HG02943 (cell line): ENCODE data around the gene EIF4G3.
"Not testable (repeated sequence)": the region's sequence is repeated elsewhere in the genome, so short reads cannot be mapped to it uniquely, and the experiment has no call there.

Source experiments
- ATAC-seq: cut with Tn5 transposase; IDR thresholded peaks from one replicate; pipeline ENCODE4 v1.9.1; 2021; ENCODE audit warnings: mild to moderate bottlenecking, low read depth, moderate library complexity; ENCODE audit not compliant: unreplicated experiment

EIF4G3 gene

DNA sequence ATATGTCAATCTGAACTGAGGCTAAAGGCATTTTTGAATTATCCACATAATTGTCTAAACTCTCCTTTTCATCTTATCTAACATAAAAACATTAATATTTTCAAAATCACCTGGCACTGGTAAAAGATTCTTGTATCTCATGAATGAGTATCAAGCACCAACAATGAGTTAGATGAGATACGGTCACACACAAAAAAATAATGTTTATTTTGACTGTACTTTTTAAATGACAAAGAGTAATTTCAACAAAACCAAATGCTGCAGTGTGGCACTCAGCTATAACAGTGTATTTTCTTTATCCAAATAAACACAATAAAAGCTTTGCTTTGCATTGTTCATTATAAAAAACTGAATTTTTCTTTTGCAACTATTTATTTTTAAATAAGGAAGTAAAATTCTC is 59.5 kb downstream of the EIF4G3 start:
- ATAC-seq: no peak

DNA sequence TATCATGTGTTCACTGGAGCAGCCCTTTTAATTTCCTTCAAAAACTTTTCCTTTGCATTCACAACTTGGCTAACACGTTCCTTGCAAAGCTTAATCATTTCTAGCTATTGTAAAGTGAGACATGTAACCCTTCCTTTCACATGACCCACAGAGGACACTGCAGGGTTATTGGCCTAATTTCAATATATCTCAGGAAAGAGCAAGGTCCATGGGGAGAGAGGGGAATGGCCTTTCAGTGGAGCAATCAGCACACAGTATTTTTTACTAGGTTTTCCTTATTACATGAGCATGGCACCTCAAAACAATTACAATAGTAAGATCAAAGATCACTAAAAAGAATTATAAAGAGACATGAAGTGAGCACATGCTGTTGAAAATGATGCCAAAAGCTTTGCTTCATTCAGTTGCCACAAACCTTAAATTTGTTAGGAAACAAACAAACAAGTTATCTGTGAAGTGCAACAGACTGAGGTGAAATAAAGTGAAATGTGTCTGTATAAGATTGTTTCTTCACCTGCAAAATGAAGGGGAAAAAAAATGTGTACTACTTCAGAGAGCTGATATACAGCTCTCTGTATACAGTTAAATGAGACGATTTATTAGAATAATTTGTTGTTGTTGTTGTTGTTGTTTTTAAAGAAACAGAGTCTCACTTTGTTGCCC is 61.5 kb downstream of the EIF4G3 start:
- ATAC-seq: no peak

- ATAC-seq: no peak
These were observed 62.3 kb downstream of the EIF4G3 start for GRCh38 chr1:21114431-21114830.

- no peak for ATAC-seq
These were observed 66.5 kb downstream of the EIF4G3 start for GRCh38 chr1:21110163-21110562.

DNA sequence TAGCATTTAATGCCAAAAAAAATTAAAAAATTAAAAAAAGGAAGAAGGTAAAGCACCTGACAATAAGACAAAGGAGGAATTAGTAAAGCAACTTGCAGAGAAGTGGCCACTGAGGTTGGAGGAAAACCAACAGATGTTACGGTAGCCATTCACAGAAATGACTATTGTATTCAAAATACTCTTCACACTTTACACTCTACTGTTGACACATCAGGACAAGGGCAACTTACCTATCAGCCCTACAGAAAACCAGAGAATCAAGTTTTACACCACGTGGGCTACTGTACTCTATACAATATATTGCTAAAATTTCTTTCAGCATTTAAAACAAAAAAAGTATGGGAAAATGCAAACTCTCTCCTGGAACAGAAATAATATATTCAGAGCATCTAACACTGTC is 70.0 kb downstream of the EIF4G3 start:
- ATAC-seq: no peak

DNA sequence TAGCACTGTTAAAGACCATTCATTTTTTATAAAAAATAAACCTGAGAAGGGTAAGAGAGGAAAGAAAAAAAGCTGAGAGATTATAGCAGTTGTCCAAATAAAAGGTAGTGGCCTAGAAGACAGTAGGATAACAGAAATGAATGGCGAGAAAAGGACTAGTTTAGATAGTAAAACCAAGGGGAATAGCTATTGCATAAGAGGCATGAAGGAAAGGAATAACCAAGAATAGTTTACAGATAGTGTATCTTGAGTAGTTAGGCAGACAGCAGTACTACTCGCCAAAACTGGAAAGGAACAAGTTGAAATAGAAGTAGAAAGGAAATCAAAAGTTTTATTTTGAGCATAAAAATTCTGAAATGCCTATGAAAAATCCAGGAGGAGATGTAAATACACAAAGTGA is 70.5 kb downstream of the EIF4G3 start:
- no peak for ATAC-seq

GRCh38 chr1:21105807-21106206 is 70.9 kb downstream of the EIF4G3 start:
- ATAC-seq: no peak

DNA sequence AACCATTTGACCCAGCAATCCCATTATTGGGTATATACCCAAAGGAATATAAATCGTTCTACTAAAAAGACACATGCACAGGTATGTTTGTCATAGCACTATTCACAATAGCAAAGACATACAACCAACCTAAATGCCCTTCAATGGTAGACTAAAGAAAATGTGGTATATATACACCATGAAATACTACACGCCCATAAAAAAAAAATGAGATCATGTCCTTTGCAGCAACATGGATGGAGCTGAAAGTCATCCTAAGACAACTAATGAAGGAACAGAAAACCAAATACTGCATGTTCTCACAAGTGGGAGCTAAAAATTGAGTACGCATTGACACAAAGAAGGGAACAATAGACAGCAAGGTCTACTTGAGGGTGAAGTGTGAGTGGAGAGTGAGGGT is 72.0 kb downstream of the EIF4G3 start:
- no peak for ATAC-seq

DNA sequence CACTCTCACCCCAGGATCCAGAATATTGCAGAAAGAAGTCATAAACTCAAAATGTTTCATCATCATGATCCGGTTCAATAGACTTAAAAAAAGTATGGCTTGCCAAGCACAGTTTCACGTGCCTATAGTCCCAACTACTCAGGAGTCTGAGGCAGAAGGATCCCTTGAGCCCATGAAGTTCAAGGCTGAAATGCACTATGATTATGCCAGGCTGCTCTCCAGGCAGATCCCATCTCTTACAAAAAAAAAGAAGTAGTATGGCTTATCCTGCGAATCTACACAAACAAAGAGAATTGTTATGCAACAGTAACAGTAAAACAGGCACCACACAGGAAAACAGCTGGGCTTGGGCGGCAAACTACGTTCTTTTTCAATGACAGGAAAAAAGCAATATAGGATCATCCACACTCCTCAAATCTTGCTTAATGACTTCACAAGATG is 76.2 kb downstream of the EIF4G3 start:
- ATAC-seq: no peak

DNA sequence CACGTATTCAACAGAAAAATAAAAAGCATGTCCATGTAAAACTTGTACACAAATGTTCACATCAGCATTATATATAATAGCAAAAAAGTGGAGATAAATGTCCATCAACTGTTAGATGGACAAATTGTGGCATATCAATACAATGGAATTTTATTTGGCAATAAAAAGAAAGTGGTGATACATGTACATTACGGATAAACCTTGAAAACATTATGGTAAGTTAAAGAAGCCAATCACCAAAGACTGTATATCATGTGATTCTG is 76.9 kb downstream of the EIF4G3 start:
- no peak for ATAC-seq

DNA sequence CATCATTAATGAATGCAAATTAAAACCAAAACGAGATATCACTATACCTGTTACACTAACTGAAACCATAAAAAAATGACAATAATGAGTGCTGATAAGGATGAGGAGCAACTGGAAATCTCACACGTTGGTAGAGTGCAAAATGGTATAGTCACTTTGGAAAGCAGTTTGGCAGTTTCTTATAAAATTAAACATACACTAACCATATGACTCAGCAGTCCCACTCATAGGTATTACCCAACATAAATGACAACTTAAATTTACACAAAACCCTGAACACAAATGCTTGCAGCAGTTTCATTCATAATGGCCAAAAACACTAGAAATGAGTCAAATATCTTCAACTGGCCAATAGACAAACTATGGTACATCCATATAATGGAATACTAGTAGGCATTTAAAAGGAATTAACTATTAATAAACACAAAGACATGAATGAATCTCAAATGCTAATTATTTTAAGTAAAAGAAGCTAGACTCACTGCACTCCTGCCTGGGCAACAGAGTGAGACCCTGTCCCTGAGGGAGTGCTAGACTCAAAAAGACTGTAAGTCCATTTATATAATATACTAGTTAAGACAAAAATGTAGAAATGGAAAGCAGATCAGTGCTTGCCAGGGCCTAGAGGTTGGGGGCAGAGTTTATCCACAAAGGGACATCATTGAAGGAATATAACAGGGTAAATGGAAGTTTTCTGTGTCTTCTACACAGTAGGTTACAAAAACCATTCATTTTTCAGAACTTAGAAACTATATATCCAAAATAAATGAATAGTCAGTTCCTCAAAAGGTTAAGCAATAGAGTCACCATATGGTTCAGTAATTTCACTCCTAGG is 77.4 kb downstream of the EIF4G3 start:
- ATAC-seq: no peak

- ATAC-seq: no peak
These were observed 78.3 kb downstream of the EIF4G3 start for GRCh38 chr1:21098186-21098915.

GRCh38 chr1:21097729-21098128 is 79.0 kb downstream of the EIF4G3 start:
- no peak for ATAC-seq

GRCh38 chr1:21095976-21096375 is 80.7 kb downstream of the EIF4G3 start:
- ATAC-seq: no peak

- ATAC-seq: not testable (repeated sequence)
These were observed 82.4 kb downstream of the EIF4G3 start for GRCh38 chr1:21094282-21094681.

- ATAC-seq: not testable (repeated sequence)
These were observed 83.3 kb downstream of the EIF4G3 start for GRCh38 chr1:21093271-21093958.

DNA sequence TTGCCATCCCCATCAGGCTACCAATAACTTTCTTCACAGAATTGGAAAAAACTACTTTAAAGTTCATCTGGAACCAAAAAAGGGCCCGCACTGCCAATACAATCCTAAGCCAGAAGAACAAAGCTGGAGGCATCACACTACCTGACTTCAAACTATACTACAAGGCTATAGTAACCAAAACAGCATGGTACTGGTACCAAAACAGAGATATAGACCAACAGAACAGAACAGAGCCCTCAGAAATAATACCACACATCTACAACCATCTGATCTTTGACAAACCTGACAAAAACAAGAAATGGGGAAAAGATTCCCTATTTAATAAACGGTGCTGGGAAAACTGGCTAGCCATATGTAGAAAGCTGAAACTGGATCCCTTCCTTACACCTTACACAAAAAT is 84.2 kb downstream of the EIF4G3 start:
- ATAC-seq: not testable (repeated sequence)

DNA sequence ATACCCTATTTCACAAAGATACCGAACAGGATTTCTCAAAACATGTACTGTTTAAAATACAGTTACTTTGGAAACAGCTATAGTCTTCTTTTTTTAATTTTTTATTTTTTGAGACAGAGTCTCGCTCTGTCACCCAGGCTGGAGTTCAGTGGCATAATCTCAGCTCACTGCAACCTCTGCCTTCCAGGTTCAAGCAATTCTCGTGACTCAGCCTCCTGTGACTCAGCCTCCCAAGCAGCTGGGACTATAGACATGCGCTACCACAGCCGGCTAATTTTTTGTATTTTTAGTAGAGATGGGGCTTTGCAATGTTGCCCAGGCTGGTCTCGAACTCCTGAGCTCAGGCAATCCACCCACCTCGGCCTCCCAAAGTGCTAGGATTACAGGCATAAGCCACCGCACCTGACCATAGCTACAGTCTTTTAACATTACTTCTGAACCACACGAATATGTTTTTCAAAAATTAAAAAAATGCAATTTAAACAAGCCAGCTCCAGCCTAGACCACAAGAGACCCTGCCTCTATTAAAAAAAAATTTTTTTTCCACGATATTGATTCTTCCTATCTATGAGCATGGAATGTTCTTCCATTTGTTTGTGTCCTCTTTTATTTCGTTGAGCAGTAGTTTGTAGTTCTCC is 85.5 kb downstream of the EIF4G3 start:
- not testable (repeated sequence) for ATAC-seq

GRCh38 chr1:21090463-21090862 is 86.2 kb downstream of the EIF4G3 start:
- no peak for ATAC-seq

DNA sequence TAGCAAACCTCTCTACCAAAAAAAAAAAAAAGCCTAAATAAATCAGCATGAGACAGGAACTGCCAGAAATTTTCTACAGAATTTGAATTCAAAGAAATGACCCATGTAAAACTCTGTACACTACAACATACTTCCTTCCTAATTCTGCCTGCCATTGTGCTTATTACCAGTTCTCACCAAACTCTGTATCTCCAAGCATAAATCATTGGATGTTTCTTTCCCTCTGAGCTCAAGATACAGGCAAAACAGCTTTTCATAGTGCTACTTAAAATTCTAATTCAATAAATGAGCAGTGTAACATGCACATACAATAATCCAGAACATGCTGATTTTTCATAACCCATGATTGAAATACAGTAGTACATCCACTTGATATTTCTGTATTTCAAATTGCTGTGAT is 87.0 kb downstream of the EIF4G3 start:
- no peak for ATAC-seq

DNA sequence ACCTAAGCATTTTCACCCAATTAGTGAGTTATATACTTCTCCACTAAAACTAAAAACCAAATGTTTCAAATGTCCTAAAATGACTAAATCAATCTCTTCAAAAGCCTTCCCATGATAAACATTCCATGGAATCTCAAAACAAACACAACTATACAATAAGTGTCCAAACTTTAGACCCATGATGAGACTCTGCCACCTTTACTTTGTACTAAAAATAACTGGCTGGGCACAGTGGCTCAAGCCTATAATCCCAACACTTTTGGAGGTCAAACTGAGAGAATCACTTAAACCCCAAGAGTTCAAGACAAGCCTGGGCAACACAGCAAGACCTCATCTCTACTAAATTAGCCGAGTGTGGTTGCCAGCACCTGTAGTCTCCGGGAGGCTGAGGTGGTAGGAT is 87.4 kb downstream of the EIF4G3 start:
- ATAC-seq: no peak
